ENCODE results near the gene TSPAN3. TPM values are rescaled to one million over a fixed set of nuclear protein-coding genes. Genes with fewer than 3 reads are reported as not detected.

Gene TSPAN3
- total and polyA plus RNA-seq, 2 donors (not counting 3 experiments of a cell fraction or from before 2014, with no cell fraction given): 215 to 606 TPM

DNA sequence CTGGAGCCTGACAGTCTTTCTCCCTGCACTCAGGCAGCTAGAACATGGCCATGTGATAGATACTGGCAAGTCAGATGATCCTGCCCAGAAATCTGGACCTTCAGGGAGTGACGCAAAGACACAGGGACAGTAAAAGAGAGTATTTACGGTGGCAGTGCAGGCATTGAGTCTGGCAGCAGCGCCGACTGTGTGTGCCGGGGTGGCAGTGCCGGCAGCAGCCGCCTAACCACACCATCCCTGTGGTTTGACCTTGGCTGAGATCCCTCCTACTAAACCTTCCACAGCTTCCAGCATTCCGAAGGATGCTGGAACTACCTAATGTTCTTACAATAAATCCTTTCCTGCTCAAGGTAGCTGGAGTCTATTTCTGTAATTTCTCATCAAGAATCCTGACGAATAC is 4.6 kb upstream of the TSPAN3 start:
- H3K27me3 ChIP-seq (ENCODE audit: control insufficient read depth in 2 of 2, insufficient read depth in 2 of 2, low read length in 2 of 2): peaks cover 8 to 9% of the 10 kb centered on the region in 2 experiments
- H3K9ac ChIP-seq (replicated peaks; ENCODE audit: extremely low read depth, insufficient read depth, low read length): no peak overlapping the region
- DNase-seq (ENCODE audit: low read depth, low spot score): no peak
- no peak overlapping the region for H2AFZ ChIP-seq (ENCODE audit: low read depth, low read length)
- no peak overlapping the region for H3K27ac ChIP-seq (ENCODE audit: insufficient read depth, low read depth, low read length)
- intact Hi-C loops (cut with micrococcal nuclease): no loop called here
- dilution Hi-C loops (cut with MboI; ENCODE audit: extremely low pct_ligation_motif_present, low sequenced_read_pairs): no loop called here
- no peak for FAIRE-seq
- H3K36me3 ChIP-seq (ENCODE audit: control insufficient read depth in 2 of 2, extremely low read depth in 1 of 2, insufficient read depth in 2 of 2, low read length in 2 of 2): no peaks in the 10 kb centered on the region
- no peaks in the 10 kb centered on the region for H3K9me1 ChIP-seq (replicated peaks; ENCODE audit: control insufficient read depth, extremely low read depth, insufficient read depth, low read length)
- H3K4me2 ChIP-seq (ENCODE audit: insufficient read depth, low read length): no peak overlapping the region
- ChIA-PET CTCF (interaction anchor here (0.6 kb wide), 1 partner anchor 514 kb away, joined by 3 read pairs; no protein-coding TSS in a partner anchor), POLR2A (no interaction called here)
- BruUV-seq (replicated peaks): no TSS peak
- TF ChIP-seq MAX (IDR thresholded peaks at IDR 0.05; ENCODE audit: insufficient read depth, insufficient read length): no peak
- TF ChIP-seq POLR2AphosphoS5 (IDR thresholded peaks at IDR 0.05; ENCODE audit: insufficient read depth, low read depth, low read length): no peak
- no peak for TF ChIP-seq FOS (IDR thresholded peaks at IDR 0.05; ENCODE audit: borderline replicate concordance, insufficient read depth, low read length)
- TF ChIP-seq EZH2 (IDR thresholded peaks at IDR 0.05; ENCODE audit: borderline replicate concordance, low read depth, low read length, severe bottlenecking): no peak
- no peak for TF ChIP-seq GATA2 (IDR thresholded peaks at IDR 0.05; ENCODE audit: insufficient read depth, insufficient read length, low read depth, low read length)
- no peak for TF ChIP-seq JUN (IDR thresholded peaks at IDR 0.05; ENCODE audit: borderline replicate concordance, insufficient read depth, insufficient read length, low read depth)
- TF ChIP-seq POLR2A (IDR thresholded peaks at IDR 0.05; ENCODE audit: low read depth, low read length): no peak
- TF ChIP-seq, protein P1, sequence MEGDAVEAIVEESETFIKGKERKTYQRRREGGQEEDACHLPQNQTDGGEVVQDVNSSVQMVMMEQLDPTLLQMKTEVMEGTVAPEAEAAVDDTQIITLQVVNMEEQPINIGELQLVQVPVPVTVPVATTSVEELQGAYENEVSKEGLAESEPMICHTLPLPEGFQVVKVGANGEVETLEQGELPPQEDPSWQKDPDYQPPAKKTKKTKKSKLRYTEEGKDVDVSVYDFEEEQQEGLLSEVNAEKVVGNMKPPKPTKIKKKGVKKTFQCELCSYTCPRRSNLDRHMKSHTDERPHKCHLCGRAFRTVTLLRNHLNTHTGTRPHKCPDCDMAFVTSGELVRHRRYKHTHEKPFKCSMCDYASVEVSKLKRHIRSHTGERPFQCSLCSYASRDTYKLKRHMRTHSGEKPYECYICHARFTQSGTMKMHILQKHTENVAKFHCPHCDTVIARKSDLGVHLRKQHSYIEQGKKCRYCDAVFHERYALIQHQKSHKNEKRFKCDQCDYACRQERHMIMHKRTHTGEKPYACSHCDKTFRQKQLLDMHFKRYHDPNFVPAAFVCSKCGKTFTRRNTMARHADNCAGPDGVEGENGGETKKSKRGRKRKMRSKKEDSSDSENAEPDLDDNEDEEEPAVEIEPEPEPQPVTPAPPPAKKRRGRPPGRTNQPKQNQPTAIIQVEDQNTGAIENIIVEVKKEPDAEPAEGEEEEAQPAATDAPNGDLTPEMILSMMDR (IDR thresholded peaks at IDR 0.05; ENCODE audit: extremely low read depth in 1 of 2, insufficient read depth in 1 of 2, low read depth in 1 of 2, low read length in 2 of 2): no peak
- TF ChIP-seq MYC (IDR thresholded peaks at IDR 0.05; ENCODE audit: low read depth, low read length): no peak
- peaks cover under 1% of the 10 kb centered on the region for H3K79me2 ChIP-seq (ENCODE audit: control insufficient read depth, insufficient read depth, low read length)
- H3K4me3 ChIP-seq (replicated peaks in 1 of 3; ENCODE audit: insufficient read depth in 1 of 3, low read depth in 1 of 3, low read length in 3 of 3): no peak overlapping the region
- H3K4me1 ChIP-seq (ENCODE audit: control insufficient read depth, extremely low read depth, insufficient read depth, low read length): no peaks in the 10 kb centered on the region
- H4K20me1 ChIP-seq (replicated peaks; ENCODE audit: control insufficient read depth, extremely low read depth, insufficient read depth, low read length): no peaks in the 10 kb centered on the region
- no peaks in the 10 kb centered on the region for H3K9me3 ChIP-seq (replicated peaks; ENCODE audit: control insufficient read depth, insufficient read depth, low read length)

All from endothelial cell of umbilical vein (primary cell).